Measurements from ENCODE around the gene SRP14. TPM values are rescaled to one million over a fixed set of nuclear protein-coding genes. Genes with fewer than 3 reads are reported as not detected.
"Not testable (repeated sequence)": the region's sequence is repeated elsewhere in the genome, so short reads cannot be mapped to it uniquely, and the experiment has no call there.

Gene SRP14
- total RNA-seq, 1 experiment from 2014 or later: 358 TPM

DNA sequence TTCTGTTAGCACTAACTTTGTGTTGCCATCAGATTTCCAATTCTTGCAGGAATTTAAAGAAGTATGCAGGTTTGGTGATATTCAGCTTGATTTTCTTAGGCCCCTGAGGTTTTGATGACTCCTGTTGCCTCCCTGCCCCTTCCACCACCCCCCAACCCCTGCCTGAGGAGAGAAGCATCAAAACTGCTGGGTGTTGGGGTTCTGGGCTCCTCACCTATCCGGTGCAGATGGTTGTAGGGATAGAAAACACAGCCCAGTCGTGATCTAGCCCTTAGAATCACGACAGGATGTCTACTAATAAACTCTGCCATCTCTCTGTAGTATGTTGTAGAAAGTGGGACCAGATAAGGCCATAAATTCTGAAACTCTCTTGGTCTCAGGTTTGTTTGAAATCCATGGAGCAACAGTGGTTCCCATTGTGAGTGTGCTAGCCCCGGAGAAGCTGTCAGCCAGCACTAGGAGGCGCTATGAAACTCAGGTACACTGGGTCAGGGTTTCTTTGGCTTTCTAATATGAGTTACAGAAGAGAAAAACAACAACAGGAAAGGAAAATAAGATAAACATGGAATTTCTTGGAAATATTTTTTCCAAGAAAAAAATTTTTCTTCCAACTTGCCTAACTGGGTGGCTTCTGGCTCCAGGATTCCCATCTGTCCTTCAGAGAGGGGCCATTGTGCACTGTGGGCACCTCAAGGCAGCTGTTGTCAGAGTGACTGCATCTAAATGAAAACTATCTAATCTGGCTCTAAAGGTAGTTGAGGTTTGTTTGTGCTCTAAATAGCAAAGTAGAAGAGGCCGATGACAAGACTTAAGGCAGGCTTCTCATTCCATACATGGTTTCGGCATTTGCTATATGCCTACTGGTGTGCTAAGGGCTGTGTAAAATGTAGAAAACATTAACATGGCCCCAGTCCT is 8.7 kb downstream of the SRP14 start:
- no peak for DNase-seq (ENCODE audit: low spot score)

- no peak for DNase-seq (ENCODE audit: low spot score)
Observed at GRCh38 chr15:40028853-40029252, 10.1 kb downstream of the SRP14 start.

GRCh38 chr15:40028193-40028592 is 10.8 kb downstream of the SRP14 start:
- DNase-seq (ENCODE audit: low spot score): no peak

DNA sequence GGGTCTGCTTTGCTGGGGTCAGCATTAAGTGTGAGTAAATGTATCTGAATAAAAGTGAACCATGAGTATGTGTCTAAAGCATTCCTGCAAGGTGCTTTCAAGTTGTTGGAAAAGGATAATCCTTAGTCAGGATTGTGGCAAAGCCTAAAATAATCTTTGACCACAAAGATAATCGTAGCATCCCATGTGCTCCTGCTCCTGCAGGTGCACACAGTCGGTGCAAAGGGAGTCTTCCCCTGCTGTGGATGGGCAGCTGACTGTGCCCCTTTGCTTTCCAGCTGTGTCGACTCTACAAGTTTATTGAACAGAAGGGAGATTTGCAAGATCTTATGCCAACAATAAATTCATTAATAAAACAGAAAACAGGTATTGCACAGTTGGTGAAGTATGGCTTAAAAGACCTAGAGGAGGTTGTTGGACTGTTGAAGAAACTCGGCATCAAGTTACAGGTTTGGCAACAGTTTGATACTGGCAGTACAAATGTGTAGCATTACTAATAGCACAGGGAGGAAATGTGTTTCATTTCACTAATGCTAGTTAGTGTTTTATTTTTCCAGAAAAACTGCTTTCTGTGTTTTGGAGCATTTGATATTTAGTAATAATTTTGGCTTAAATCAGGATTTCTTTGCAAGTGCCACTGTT is 22.6 kb downstream of the SRP14 start:
- no peak for DNase-seq (ENCODE audit: low spot score)

GRCh38 chr15:40014390-40014789 is 24.6 kb downstream of the SRP14 start:
- DNase-seq (ENCODE audit: low spot score): no peak

DNA sequence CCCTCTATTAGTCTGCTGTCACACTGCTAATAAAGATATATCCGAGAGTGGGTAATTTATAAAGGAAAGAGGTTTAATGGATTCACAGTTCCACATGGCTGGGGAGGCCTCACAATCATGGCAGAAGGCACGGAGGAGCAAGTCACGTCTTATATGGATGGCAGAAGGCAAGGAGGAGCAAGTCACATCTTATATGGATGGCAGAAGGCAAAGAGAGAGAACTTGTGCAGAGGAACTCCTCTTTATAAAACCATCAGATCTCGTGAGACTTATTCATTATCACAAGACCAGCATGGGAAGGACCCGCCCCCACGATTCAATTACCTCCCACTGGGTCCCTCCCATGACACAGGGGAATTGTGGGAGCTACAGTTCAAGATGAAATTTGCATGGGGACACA is 25.6 kb downstream of the SRP14 start:
- DNase-seq (ENCODE audit: low spot score): not testable (repeated sequence)

- DNase-seq (ENCODE audit: low spot score): no peak
Observed at GRCh38 chr15:40011303-40011702, 27.7 kb downstream of the SRP14 start.

- no peak for DNase-seq (ENCODE audit: low spot score)
Observed at GRCh38 chr15:40010686-40011085, 28.3 kb downstream of the SRP14 start.

GRCh38 chr15:40008061-40008765 is 30.8 kb downstream of the SRP14 start:
- DNase-seq (ENCODE audit: low spot score): no peak

DNA sequence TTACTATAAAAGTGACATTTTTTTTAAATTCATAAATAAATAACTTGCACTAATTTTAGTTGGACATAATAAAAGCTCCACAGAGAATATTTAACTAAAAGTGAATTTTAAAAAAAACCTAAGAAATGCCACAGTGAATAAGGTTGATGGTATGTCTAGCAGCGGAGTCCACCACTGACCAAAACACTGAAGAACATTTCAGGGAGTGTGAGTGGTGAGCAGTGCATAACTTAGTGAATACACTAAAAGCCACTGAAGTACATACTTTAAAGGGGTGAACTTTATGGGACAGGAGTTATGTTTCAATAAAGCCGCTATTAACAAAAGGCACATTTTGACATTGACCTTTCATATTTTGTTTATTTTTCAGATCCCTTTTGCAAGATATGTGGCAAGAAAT is 32.3 kb downstream of the SRP14 start:
- no peak for DNase-seq (ENCODE audit: low spot score)

- no peak for DNase-seq (ENCODE audit: low spot score)
Observed at GRCh38 chr15:40006003-40006402, 33.0 kb downstream of the SRP14 start.

- no peak for DNase-seq (ENCODE audit: low spot score)
Observed at GRCh38 chr15:40003116-40003916, 35.7 kb downstream of the SRP14 start.

DNA sequence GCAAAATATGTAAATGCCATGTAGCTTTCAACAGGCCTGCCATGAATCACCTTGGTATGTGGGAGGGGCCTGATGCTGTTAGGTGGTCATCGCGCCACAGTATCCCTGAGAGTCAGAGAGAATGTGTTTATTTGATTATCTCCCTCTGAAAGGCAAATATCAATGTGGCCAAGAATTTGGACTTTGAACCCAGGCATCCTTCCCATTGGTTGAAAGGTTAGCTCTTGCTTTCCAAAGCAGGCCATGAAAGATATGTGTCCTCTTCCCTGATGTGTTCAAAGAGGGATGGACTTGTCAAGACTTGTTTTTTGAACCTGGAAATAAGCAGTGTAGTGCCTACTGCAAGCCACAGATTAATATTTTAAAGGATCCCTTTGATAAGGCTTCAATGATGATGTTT is 36.7 kb downstream of the SRP14 start:
- no peak for DNase-seq (ENCODE audit: low spot score)

GRCh38 chr15:39999538-40000200 is 39.3 kb downstream of the SRP14 start:
- no peak for DNase-seq (ENCODE audit: low spot score)

- no peak for DNase-seq (ENCODE audit: low spot score)
Observed at GRCh38 chr15:39998511-39999077, 40.4 kb downstream of the SRP14 start.

- no peak for DNase-seq (ENCODE audit: low spot score)
Observed at GRCh38 chr15:39997639-39998038, 41.3 kb downstream of the SRP14 start.

- no peak for DNase-seq (ENCODE audit: low spot score)
Observed at GRCh38 chr15:39997031-39997430, 42.0 kb downstream of the SRP14 start.

- not testable (repeated sequence) for DNase-seq (ENCODE audit: low spot score)
Observed at GRCh38 chr15:39996228-39996627, 42.8 kb downstream of the SRP14 start.

- DNase-seq (ENCODE audit: low spot score): not testable (repeated sequence)
Observed at GRCh38 chr15:39992953-39993352, 46.0 kb downstream of the SRP14 start.

DNA sequence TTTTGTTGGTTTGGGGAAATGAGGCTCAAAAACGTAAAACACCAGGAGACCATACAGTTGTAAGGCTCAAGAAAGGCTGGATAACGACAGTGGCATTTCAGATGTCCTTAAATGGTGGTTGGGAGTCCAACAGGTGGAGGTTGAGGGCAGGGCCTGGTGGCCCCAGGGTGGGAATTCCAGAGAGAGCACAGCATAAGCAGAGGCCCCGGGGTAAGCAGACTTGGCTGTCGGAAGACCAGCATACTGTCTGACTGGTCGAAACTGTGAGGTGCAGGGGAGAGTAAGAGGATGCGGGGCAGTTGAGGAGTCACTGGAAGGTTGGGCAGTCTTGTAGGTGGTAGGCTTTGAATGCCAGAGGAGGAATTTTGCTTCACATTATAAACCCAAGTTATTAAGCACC is 48.3 kb downstream of the SRP14 start:
- no peak for DNase-seq (ENCODE audit: low spot score)

GRCh38 chr15:39987821-39988220 is 51.2 kb downstream of the SRP14 start:
- no peak for DNase-seq (ENCODE audit: low spot score)

Data from H4 (cell line).